HL-60 (cell line): Measurements from ENCODE around the gene NLRP6.

Experiments used
- DNase-seq, 2 experiments: peaks; one replicate each; pipeline ENCODE4 v3.0.0-alpha.2; 2010 to 2020; ENCODE audit warnings: low read depth in 1 of 2, low spot score in 1 of 2
- H3K27ac ChIP-seq: fragments of 250-450 bp; sonication (Bioruptor Pico); replicated peaks from 2 replicates; pipeline ENCODE4 v1.5.1; 2020; ENCODE audit warnings: mild to moderate bottlenecking, moderate library complexity
- H3K27me3 ChIP-seq: fragments of 250-450 bp; sonication (Bioruptor Pico); 2 replicates; pipeline ENCODE4 v1.5.1; 2021; ENCODE audit warnings: mild to moderate bottlenecking, moderate library complexity; ENCODE audit not compliant: insufficient read depth, poor library complexity, severe bottlenecking
- H3K4me3 ChIP-seq: replicated peaks from 2 replicates; pipeline ENCODE4 v1.5.1; 2011; ENCODE audit warnings: mild to moderate bottlenecking, control low read depth, low read length; ENCODE audit not compliant: insufficient read depth
- CTCF ChIP-seq: IDR thresholded peaks from one replicate; pipeline ENCODE4 v1.5.1; 2011; ENCODE audit warnings: low read length, control low read depth, inconsistent platforms; ENCODE audit not compliant: insufficient read depth
- GABPA ChIP-seq: IDR thresholded peaks from 2 replicates; pipeline ENCODE4 v1.6.1; 2012; ENCODE audit warnings: low read depth
- POLR2AphosphoS5 ChIP-seq: IDR thresholded peaks from 2 replicates; pipeline ENCODE4 v1.6.1; 2012; ENCODE audit warnings: low read depth
- REST ChIP-seq: IDR thresholded peaks from 2 replicates; pipeline ENCODE4 v1.6.1; 2012; ENCODE audit warnings: low read depth; ENCODE audit not compliant: insufficient replicate concordance
- SPI1 ChIP-seq: IDR thresholded peaks from 2 replicates; pipeline ENCODE4 v1.6.1; 2012; ENCODE audit warnings: low read depth, mild to moderate bottlenecking, borderline replicate concordance

NLRP6 gene

GRCh38 chr11:244376-244775 is 33.8 kb upstream of the NLRP6 start:
- no peak for TF ChIP-seq SPI1
- TF ChIP-seq CTCF = no peak
- no peak for TF ChIP-seq REST
- no peak for TF ChIP-seq GABPA
- TF ChIP-seq POLR2AphosphoS5 = no peak
- no peak for DNase-seq
- H3K27ac ChIP-seq = no peak overlapping the region
- no peaks in the 10 kb centered on the region for H3K27me3 ChIP-seq
- no peak overlapping the region for H3K4me3 ChIP-seq

GRCh38 chr11:249062-249461 is 29.1 kb upstream of the NLRP6 start:
- H3K4me3 ChIP-seq = no peak overlapping the region
- no peak for DNase-seq
- H3K27me3 ChIP-seq = no peaks in the 10 kb centered on the region
- H3K27ac ChIP-seq = no peak overlapping the region
- TF ChIP-seq REST = no peak
- TF ChIP-seq CTCF = no peak

GRCh38 chr11:250274-250673 is 27.9 kb upstream of the NLRP6 start:
- Histone ChIP-seq H3K27ac (no peak overlapping the region), H3K4me3 (no peak overlapping the region), H3K27me3 (no peaks in the 10 kb centered on the region)
- TF ChIP-seq POLR2AphosphoS5 (no peak), REST (no peak), CTCF (no peak), SPI1 (no peak), GABPA (no peak)
- DNase-seq = no peak
